PC-3 (cell line): Measurements from ENCODE around the gene MRPL39.

ENCODE experiments used
- CTCF ChIP-seq: fragments of 300-600 bp; sonication (generic); conservative IDR thresholded peaks from 2 replicates; pipeline ENCODE4 v1.5.1; 2017; ENCODE audit warnings: antibody characterized with exemption, low read depth, mild to moderate bottlenecking, low read length
- EZH2phosphoT487 ChIP-seq: fragments of 300-600 bp; sonication (generic); IDR thresholded peaks from 2 replicates; pipeline ENCODE4 v1.6.1; 2018; ENCODE audit warnings: mild to moderate bottlenecking, antibody characterized with exemption, low read length, borderline replicate concordance

- TF ChIP-seq CTCF = no peak
- TF ChIP-seq EZH2phosphoT487 = no peak
Measured at GRCh38 chr21:25638660-25639550, 31.6 kb upstream of the MRPL39 start, which contains the start of gene JAM2.
